NCI-H226 (cell line): ENCODE measurements around the gene SPOCK1.

ENCODE experiments used
- DNase-seq: peaks from one replicate; pipeline ENCODE4 v3.0.0-alpha.2; 2015

The SPOCK1 gene

DNA sequence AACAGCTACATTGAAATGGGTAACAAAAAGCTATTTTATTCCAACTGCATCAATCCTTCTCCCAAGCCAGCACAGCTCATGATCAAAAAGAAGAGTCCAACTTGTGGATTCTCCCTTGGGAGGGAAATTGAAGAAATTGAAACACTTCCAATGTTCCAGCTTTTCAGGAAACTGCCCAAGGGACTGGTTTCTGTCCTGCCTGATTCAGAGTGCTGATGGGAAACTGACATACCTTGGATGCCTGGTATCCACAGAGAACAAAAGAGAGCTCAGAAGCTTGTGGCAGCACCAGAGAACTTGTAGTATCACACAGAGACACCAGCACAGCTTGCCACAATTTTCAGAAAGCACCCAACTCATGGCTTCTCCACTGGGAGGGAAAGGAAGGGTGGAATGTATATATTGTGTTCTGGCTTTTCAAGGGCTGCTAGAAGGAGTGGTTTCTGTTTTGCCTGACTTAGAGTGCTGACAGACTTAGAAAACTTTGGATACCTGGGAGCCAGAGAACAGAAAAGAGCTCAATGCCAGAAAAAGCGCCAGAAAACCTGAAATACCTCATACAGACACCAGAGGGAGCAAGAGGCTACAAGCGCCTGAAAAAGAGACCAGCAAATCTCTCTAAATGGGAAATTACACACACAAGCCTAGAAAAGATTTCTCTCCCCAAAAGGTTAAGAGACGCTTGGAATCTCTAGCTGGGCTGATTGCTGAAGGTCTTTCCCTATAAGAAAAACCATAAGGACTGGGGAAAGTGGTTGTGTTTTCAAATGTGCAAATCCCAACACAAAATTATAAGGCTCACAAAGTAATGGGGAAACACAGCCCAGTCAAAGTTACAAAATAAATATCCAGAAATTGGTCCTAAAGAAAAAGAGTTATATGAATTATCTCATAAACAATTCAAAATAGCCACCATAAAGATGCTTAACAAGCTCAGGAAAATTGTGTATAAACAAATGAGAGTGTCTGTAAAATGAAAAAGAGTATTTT lies 178.8 kb downstream of the SPOCK1 start:
- DNase-seq, result peak; percentile 37

DNA sequence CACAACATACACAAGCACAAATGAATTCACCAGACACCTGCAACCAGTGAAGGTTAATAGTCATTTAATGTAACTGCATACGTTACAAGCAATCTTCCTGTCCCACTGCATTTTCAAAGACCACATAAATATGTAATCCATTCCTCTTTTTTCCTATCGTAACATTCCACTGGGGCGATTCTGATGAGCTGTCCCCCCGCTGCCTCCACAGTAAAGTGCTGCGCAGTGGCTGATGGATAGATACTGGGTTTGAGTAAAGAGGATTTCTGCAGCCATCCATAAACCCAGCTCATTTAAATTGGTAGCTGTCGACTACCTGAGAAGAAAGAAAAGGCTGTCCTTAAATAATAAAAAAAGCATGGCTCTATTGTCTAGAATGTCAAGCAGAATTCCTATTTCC lies 181.1 kb downstream of the SPOCK1 start:
- DNase-seq, result no peak

DNA sequence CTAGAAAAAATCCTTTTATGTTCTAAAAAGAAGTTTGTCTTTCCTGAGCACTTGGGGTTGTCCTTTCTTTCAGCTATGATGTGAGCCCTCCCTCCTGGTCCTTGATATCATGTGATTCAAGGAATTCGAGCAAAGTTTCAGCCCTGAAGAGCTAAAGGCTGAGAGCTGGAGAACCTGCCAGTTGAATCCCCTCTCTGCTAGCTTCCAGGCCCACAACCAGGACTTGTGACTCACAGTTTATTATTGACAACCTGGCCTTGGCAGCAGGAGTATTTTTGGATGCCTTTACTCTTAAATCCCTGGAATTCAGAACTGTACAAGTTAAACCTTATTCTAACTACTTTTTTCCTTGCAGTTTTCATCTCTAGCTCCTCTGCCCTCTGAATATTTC lies 182.8 kb downstream of the SPOCK1 start:
- DNase-seq, result no peak

DNA sequence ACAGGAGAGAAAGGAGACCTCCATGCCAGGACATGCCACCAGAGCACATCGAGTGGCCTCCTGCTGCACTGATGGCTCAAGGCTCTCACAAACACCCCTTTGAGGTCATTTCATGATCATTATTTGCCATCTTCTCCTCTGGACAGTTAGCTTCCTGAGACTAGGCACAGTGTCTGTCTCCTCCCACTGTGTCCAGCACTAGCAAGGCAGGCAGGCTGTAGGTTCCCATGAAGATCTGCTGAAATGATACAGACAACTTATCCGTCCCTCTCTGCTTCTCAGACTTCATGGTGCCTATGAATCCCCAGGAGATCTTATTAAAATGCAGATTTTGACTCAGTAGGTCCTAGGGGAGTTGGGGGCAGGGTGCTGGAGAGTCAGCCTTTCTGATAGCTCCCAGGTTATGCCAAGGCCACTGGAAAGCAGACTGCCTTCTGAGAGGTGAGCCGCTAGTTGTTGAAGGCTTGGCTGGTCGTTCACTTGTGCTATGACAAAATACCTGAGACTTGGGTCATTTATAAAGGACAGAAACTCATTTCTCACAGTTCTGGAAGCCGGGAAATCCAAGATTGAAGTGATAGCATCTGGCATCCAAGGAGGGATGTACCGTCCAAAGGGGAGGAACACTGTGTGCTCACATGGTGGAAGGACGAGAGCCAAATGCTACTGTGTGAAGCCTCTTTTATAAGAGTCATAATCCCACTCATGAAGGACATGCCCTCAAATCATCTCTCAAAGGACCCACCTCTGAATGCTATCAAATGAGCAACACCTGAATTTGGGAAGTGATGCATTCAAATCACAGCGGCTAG lies 183.4 kb downstream of the SPOCK1 start:
- no peak for DNase-seq

DNA sequence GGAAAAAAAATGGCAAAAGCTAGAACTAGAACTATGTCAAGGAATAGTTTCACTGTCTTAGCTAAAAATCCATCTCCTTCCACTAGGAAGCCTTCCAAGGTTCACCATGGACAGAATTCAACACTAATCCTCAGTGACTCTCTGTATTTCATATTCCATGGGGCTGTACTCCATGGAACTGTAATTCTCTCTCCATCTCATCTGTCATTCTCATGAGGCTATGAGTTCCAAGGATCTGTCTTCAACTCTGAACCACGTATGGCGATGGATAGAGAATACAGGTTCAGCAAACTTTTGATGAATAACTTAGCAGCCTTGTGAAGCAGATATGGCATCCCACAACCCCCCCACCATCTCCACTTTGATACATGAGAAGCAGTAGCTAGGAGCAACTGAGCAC lies 184.0 kb downstream of the SPOCK1 start:
- DNase-seq, result no peak

DNA sequence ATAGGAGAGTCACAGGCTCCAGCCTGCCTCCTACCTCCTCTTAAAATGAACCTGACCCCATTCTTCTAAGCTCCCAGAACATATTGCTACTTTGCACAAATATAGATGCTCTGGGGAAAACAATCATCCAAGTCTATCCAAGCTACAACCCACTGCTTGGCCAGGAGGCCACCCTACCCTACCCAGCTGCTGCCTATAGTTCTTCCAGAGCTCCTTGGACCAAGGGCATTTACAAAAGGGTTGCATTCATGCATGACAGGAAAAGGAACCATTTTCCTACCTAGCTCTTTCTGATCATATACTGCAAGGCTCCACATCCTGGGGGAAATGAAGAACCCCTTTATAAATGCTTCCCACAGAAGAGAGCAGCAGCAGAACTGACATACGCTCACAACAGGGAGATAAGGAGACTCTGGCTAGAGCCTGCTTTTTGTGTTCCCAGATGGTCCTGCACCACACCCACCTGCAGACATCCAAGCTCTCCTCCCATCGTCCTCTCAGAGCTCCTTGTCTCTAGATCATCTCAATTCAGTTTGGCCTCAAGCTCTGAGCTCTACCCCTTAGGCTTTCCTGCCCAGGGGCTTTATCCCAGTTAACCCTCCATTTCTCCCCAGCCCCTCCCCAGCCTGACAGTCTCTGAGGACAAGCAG lies 185.5 kb downstream of the SPOCK1 start:
- no peak for DNase-seq

DNA sequence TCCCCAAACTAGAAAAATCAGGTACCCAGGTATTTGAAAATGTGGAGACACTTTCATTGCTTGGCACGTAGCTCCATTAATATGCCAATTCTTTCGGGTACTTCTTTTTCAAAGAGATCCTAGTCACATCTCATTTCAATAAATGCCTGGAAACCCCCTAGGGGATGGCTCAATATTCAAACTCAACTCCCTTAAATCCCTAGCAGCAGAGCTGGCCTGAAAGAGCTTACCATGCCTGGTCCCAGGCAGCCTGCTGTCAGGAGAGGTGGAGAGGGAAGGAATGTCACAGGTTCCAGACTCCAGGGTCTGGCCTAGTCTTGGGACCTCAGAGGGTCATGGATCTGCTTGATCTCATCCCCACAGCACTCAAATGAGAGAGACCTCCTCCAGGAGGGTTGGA lies 187.1 kb downstream of the SPOCK1 start:
- no peak for DNase-seq

DNA sequence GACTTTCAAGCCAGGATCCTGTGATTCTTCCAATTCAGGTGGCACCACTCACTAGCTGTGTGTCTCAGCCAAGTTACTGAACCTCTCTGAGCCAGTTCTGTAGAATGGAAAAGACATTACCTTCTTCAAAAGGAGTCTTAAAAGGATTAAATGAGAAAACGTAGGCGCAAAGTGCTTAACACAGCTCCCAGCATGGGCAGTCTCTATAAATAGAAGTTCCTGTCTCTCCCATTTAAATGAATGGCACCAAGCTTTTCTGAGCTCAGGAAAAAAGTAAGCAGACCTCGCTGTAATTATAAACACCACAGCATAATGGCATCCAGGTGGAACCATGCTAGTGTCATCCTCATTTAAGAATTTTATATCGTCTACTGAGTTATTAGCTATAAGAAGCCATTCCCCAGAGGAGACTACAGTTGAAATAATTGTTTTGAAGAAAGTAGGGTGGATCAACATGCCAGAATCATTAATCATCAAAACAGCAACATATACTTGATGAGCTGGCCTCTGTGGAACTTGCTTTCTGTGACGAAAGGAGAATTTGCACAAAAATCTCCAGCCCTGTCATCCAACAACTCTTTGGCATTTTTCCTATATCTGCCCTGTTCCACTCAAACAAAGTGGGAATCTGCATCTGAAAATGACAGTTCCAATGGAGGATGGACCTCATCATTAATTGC lies 188.9 kb downstream of the SPOCK1 start:
- DNase-seq, result peak; percentile 84

DNA sequence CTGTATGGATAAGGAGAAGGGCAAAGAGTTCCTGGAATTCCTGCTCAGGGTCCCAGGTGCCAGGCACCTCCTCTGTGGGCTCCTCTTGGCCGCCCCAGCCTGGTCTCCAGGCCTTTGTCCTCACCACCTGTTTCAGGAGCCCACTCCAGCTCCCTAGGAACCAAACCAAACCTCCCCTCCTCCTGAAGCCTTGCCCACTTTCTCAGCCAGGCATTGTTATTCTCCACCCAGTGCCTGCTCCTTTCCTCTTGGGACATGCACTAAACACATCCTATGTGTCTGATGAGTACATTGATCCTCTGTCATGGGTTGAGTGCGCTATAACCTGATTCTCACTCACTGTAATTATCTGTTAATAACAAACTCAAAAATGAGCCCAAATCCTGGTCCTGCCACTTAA lies 189.8 kb downstream of the SPOCK1 start:
- DNase-seq, result no peak

DNA sequence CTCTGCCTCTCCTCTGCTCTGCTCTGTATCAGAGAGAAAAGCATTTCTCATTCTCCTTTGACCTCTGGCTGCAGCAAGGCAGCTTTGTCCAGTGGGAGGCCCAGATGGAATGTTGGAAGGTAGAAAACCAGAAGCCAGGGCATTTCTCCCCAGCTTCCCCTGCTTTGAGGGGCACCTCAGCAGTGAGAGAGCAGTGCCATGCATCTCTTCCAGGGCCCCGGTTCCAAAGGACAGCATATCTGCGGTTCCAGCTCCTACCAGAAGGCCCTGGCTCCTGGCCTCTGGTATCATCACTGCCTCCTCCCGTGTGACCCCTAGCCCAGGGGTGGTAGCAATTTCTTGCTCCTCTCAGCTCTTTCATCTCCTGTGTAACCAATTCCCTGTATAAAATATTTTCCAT lies 190.8 kb downstream of the SPOCK1 start:
- DNase-seq, result no peak

DNA sequence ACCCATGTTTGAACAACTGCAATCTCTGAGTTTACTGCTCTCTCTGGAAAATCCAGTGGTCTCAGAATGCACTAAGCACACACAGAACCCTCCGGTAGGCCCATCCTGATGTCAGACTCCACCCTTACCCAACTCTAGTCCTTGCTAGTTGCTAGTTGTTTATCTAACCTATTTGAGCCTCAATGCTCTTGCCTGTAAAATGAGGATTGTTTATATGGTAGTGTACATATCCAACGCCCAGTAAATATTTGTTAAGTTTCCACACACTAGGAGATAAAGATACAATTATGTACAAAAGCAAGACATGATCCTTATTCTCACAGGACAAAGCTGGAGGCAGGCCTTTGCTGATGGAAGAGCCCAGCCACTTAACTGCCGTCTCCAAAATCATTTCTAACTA lies 192.2 kb downstream of the SPOCK1 start:
- no peak for DNase-seq

DNA sequence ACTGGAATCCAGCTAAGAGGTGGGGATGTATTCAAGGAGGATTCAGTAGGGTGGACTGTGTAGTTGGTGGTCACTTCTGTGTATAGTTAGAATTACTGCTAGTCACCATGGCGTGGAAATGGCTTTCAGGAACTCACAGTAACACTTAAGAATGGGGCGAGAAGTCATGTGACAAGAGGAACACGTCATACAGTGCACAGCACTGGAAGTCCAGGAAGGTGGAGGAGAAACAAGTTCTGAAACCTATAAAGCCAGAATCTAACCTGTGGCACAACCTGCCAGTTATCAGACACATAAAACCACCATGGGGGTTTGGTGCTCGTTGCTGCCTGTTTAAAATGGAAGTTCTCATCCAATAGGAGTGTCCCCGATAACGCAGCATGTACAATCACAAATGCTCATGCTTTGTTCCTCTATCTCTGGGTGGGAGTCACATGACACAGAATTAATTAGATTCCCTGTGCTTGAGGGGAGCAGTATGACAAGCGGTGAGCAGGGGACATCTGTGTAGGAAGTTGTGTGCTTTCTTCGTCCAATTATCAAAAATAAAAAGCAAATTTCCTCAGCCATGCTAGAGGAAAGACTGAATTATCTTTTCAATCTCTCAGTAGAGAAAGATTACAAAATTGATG lies 193.0 kb downstream of the SPOCK1 start:
- no peak for DNase-seq

DNA sequence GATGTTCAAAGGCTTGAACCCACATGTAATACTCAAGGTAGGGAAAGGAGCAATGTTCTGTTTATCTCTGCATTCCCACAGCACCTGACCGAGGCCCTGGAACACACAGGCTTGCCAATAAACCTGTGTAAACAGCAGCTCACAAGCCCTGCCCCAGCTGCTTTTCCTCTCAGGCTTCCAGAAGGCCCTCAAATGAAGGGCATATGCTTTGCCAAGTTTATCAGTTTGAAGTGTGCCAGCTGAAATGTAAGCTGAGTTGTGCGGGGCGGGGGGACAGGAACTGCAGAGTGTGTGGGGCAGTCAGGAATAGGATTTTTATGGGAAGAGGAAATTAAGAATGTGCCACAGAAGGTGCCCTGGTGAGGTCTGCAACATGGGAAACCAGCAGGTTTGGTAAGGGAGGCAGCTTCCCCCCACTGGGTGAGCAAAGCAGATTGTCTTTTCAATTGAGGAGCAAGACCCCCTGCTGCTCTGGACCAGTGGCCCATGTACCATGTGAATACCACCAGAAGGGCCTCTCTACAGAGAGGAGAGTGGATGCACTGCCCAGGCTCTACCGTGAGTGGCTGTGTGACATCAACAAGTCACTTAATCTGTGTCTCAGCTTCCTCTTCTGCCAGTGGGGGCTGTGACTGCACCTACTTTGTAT lies 194.8 kb downstream of the SPOCK1 start:
- DNase-seq, result no peak

DNA sequence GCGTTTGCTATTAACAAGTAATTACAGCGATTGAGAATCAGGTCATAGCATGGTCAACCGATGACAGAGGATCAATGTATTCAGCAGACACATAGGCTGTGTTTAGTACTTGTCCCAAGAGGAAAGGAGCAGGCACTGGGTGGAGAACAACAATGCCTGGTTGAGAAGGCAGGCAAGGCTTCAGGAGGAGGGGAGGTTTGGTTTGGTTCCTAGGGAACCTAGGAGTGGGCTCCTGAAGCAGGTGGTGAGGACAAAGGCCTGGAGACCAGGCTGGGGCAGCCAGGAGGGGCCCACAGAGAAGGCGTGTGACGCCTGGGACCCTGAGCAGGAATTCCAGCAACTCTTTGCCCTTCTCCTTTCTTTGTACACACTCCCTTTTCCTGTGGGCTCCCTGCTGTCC lies 195.6 kb downstream of the SPOCK1 start:
- no peak for DNase-seq

DNA sequence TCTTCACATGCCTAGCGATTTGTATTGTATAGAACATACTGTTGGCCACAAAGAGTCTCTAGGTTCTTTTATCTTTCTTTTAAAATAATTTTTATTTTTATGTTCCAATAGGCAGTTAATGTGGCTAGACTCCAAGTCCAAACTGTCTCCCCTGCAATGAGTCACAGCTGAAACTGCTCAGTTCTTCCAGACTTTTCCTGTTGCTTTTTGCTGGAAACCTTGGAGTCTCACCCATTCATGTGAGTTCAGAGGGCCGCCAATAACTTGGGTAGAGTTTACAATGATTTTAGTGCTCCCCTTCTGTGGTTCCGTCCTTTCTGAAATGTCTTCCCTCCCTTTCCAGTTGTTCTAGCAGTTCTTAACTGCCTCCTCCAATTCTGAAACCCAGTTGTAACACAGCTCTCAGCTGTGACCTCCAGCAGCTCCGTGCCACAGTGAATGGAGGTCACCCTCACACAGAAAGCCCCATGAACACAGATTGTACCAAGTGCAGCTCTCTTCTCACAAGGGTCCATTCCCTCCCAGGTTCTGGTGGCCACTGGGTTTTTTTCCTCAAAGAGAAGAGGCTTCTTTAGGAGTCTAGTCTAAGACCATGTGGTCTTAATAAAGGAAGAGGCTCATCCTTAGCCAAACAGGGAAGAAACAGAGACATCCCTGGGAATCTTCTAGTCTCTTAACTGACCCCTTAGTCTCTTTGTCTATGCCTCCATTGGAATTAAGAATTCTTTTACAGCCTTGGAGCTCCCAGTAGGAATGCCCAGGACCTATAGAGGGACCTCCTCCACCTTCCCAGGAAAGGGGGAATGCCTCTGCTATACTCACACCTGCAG lies 198.5 kb downstream of the SPOCK1 start:
- DNase-seq, result peak; percentile 16

DNA sequence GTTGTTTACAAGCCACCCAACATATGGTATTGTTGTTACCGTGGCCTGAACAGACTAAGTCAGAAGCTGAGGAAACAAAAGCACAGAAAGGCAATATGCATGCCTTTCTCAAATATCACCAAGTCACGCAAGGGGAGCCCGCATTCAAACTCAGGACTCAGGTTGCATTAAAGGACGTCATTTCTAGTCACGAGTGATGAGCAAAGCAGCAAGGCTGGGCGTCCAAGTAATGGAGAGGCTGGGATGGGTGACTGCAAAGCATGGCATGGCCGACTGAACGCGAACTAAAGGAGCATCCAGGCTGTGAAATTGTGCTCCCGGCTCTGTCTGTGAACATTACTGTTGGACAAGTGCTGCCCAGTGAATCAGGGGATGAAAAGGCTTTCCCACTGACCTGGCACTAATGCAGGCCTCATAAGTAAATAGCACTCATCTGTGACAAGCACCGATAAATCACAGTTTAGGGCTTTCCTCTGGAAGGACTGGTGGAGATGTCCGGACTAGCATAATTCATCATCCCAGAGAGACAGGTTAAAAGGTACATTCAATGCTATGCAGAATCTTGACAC lies 202.8 kb downstream of the SPOCK1 start:
- no peak for DNase-seq

DNA sequence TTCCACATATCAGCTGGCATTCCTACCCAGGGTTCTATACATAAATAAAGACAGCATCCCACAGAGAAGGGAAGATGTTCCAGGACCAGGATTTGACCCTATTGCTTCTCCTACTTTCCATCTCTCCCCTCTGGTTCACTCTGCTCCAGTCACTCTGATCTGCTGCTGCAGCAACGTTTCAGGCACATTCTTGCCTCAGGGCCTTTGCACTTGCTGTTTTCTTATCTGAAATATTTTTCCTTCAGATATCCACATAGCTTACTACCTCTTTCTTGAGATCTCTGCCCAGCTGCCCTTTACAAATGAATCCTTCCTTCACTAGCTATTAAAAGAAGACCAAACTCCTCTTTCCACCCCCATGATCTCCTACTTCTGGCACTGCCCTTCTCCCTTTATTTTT lies 204.5 kb downstream of the SPOCK1 start:
- no peak for DNase-seq

DNA sequence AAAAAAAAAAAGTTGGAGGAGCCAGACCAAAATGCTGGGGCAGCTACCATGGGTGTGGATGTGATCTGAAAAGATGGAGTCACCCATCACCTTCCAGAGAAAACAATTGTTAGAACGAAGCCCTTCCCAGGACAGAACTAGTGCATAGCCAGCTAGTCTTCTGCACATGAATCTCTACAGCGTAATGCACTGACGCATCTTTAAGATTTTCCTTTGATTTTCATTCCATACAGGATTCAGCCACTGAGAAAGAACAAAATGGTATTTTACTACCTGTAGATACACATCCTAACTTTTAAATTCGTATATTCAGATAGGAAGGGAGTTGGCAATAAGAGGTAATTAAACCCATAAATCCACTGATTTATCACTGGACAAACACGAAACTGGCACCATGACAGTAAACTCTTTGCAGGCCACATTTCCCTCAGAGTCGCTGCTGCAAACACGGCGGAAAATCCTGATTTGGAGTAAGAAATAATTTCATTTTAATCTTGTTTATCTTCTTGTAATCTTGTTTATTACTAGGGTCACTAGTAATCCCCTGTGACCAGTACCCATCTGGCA lies 206.6 kb downstream of the SPOCK1 start:
- DNase-seq, result no peak

DNA sequence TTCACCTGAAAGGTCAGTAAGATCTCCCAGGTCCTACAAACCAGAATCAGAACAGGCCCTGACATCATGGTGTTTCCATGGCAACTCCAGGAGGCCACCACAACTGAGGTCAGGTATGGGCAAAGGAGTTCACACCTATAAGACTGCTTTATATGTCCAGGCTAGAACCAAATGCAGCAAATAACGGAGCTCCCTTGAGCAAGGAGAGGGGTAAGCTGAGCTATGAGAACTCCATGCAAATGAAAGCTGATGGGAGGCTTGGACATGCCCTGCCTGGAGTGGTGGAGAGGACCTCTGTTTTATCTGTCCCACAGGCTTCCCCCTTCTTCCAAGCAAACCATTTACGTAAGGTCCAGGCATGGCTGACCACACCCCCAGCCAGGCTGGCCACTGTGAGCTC lies 207.7 kb downstream of the SPOCK1 start:
- DNase-seq, result no peak

DNA sequence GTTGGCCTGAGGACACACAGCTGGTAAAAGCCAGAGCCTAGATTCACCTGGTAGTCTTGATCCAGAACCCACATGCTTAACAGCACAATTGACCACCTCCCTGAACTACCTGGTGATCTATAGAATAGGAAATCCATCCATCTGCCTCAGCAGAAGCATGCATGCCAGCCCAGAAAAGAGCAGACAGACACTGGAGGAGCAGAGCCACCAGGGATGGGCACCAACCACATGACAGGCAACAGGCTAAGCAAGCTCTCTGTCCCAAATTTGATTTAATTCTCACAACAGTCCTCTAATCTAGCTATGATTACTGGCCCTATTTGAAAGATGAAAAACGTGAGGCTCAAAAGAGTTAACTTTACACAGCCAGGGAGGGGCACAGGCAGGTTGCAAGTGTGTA lies 208.1 kb downstream of the SPOCK1 start:
- DNase-seq, result no peak
